ENCODE data around the gene SP140. TPM values are rescaled to one million over a fixed set of nuclear protein-coding genes. Genes with fewer than 3 reads are reported as not detected.
"Not testable (repeated sequence)": the region's sequence is repeated elsewhere in the genome, so short reads cannot be mapped to it uniquely, and the experiment has no call there.

SP140 gene
- polyA plus RNA-seq, 3 donors = 2.5 to 7.3 (median 5.9) TPM

DNA sequence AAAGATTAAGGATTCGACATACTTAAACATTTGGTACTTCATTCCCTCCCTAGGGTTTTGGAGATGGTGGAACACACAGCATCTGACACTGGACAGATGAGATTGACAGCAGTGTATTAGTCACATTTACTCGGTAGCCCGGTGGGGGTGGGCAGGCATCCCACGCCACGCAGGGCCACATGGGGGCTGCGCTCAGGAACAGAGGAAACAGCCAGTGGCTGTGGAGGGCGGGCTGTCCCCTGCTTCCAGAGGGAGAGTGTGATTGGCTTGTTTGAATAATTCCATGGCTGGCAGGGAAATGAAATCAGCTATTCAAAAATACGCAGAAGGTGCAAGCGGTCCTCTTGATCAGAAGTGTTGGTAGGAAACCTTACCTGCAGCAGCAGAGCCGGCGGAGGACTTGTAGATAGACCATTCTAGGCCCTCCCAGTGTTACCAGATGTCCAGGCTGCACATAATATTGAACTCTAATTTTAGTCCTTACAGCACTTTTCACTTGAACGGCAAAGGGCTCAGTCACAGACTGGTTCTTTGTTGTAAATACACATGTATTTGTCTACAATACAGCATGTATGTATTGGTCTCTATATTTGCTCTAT, 83.0 kb downstream of the SP140 start:
- H3K36me3 ChIP-seq (replicated peaks in 1 of 2; ENCODE audit: control insufficient read depth in 1 of 2, insufficient read depth in 2 of 2, low read length in 2 of 2) = no peaks in the 10 kb centered on the region
- Mint-ChIP-seq H3K36me3 (peaks cover 0 to 24% of the 10 kb centered on the region in 2 donors), H3K27me3 (ENCODE audit: low read depth in 3 of 3) (no peaks in the 10 kb centered on the region), H3K9me3 (peaks cover 15 to 31% (median 19%) of the 10 kb centered on the region in 7 donors), H3K4me1 (peaks cover 6% of the 10 kb centered on the region), H3K4me3 (no peak overlapping the region), H3K27ac (no peak overlapping the region)
- no peak overlapping the region for H2AFZ ChIP-seq (ENCODE audit: insufficient read depth, low read depth, low read length, poor library complexity, severe bottlenecking)
- H3K27me3 ChIP-seq (ENCODE audit: control insufficient read depth in 2 of 2, insufficient read depth in 2 of 2, low read length in 2 of 2) = no peaks in the 10 kb centered on the region
- no peaks in the 10 kb centered on the region for H4K20me1 ChIP-seq (ENCODE audit: insufficient read depth, low read length)
- intact Hi-C loops (cut with micrococcal nuclease) = no loop called here
- no peak overlapping the region for H3K4me2 ChIP-seq (replicated peaks; ENCODE audit: extremely low read depth, low read length, poor library complexity, severe bottlenecking)
- H3K4me1 ChIP-seq (ENCODE audit: control insufficient read depth in 1 of 2, insufficient read depth in 2 of 2, low read length in 2 of 2) = no peaks in the 10 kb centered on the region
- TF ChIP-seq CTCF (IDR thresholded peaks at IDR 0.05) = no peak
- 98% methylated on average over 10 of the region's 12 CpGs for WGBS (ENCODE audit: insufficient coverage)
- H3K4me3 ChIP-seq (replicated peaks in 1 of 3; ENCODE audit: low read depth in 2 of 3, low read length in 3 of 3) = no peak overlapping the region
- H3K9ac ChIP-seq (ENCODE audit: insufficient read depth, low read length, poor library complexity, severe bottlenecking) = no peak overlapping the region
- peaks cover 11 to 25% of the 10 kb centered on the region in 2 donors for H3K9me3 ChIP-seq (replicated peaks in 1 of 2; ENCODE audit: control insufficient read depth in 1 of 2, insufficient read depth in 1 of 2, low read length in 2 of 2)
- H3K79me2 ChIP-seq (ENCODE audit: insufficient read depth, low read length) = no peaks in the 10 kb centered on the region
- H3K27ac ChIP-seq (ENCODE audit: low read depth in 1 of 2, low read length in 2 of 2) = no peak overlapping the region
- DNase-seq = no peak

GRCh38 chr2:230310792-230311191, 85.3 kb downstream of the SP140 start:
- H3K79me2 ChIP-seq (ENCODE audit: insufficient read depth, low read length); H3K9ac ChIP-seq (ENCODE audit: insufficient read depth, low read length, poor library complexity, severe bottlenecking); DNase-seq; H3K4me2 ChIP-seq (replicated peaks; ENCODE audit: extremely low read depth, low read length, poor library complexity, severe bottlenecking); H2AFZ ChIP-seq (ENCODE audit: insufficient read depth, low read depth, low read length, poor library complexity, severe bottlenecking); H3K4me3 ChIP-seq (replicated peaks in 1 of 3; ENCODE audit: low read depth in 2 of 3, low read length in 3 of 3); H3K4me1 Mint-ChIP-seq; H3K27me3 Mint-ChIP-seq (ENCODE audit: low read depth in 3 of 3); H4K20me1 ChIP-seq (ENCODE audit: insufficient read depth, low read length); H3K27ac ChIP-seq (ENCODE audit: low read depth in 1 of 2, low read length in 2 of 2); H3K36me3 ChIP-seq (replicated peaks in 1 of 2; ENCODE audit: control insufficient read depth in 1 of 2, insufficient read depth in 2 of 2, low read length in 2 of 2); H3K27me3 ChIP-seq (ENCODE audit: control insufficient read depth in 2 of 2, insufficient read depth in 2 of 2, low read length in 2 of 2); intact Hi-C loops (cut with micrococcal nuclease); H3K4me1 ChIP-seq (ENCODE audit: control insufficient read depth in 1 of 2, insufficient read depth in 2 of 2, low read length in 2 of 2); H3K27ac Mint-ChIP-seq; H3K4me3 Mint-ChIP-seq: not testable (repeated sequence)
- no CpG with 5 or more reads among the region's 5 CpGs for WGBS (ENCODE audit: insufficient coverage)
- peaks cover 0 to 18% of the 10 kb centered on the region in 2 donors for H3K9me3 ChIP-seq (replicated peaks in 1 of 2; ENCODE audit: control insufficient read depth in 1 of 2, insufficient read depth in 1 of 2, low read length in 2 of 2)
- Mint-ChIP-seq H3K9me3 (peaks cover 0 to 15% (median 2%) of the 10 kb centered on the region in 7 donors), H3K36me3 (peaks cover 0 to 21% of the 10 kb centered on the region in 2 donors)

DNA sequence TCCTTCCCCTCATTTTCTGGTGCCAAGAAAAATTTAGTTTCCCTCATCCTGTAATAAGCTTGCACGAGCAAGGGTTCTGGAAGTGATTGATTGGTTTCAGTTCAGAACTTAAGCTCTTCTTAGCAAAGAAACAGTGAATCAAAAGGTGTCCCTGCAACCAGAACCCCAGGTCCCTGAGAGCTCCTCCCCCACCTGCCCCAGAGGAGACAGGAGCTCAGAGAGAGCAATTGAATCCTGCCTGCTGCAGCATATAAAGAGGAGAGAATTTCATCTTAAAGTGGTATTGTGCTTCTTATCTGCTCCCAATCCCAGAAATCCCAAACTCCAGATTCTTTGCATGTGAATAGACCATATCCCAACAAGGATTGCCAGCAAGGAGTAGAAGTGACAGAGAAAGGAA, 86.1 kb downstream of the SP140 start:
- H3K9ac ChIP-seq (ENCODE audit: insufficient read depth, low read length, poor library complexity, severe bottlenecking); H3K4me1 ChIP-seq (ENCODE audit: control insufficient read depth in 1 of 2, insufficient read depth in 2 of 2, low read length in 2 of 2); H3K27me3 ChIP-seq (ENCODE audit: control insufficient read depth in 2 of 2, insufficient read depth in 2 of 2, low read length in 2 of 2); H3K27ac ChIP-seq (ENCODE audit: low read depth in 1 of 2, low read length in 2 of 2); H3K36me3 ChIP-seq (replicated peaks in 1 of 2; ENCODE audit: control insufficient read depth in 1 of 2, insufficient read depth in 2 of 2, low read length in 2 of 2); H2AFZ ChIP-seq (ENCODE audit: insufficient read depth, low read depth, low read length, poor library complexity, severe bottlenecking); H3K27me3 Mint-ChIP-seq (ENCODE audit: low read depth in 3 of 3); H3K4me1 Mint-ChIP-seq; H3K9me3 Mint-ChIP-seq; H4K20me1 ChIP-seq (ENCODE audit: insufficient read depth, low read length); H3K4me3 Mint-ChIP-seq; H3K79me2 ChIP-seq (ENCODE audit: insufficient read depth, low read length); H3K4me2 ChIP-seq (replicated peaks; ENCODE audit: extremely low read depth, low read length, poor library complexity, severe bottlenecking); H3K9me3 ChIP-seq (replicated peaks in 1 of 2; ENCODE audit: control insufficient read depth in 1 of 2, insufficient read depth in 1 of 2, low read length in 2 of 2); H3K27ac Mint-ChIP-seq; H3K4me3 ChIP-seq (replicated peaks in 1 of 3; ENCODE audit: low read depth in 2 of 3, low read length in 3 of 3); DNase-seq; intact Hi-C loops (cut with micrococcal nuclease): not testable (repeated sequence)
- WGBS (ENCODE audit: insufficient coverage) = no CpG with 5 or more reads among the region's 1 CpG
- peaks cover 0 to 23% of the 10 kb centered on the region in 2 donors for H3K36me3 Mint-ChIP-seq
